ENCODE data around the gene NPAT.

GRCh38 chr11:108213784-108214183 is 8.7 kb downstream of the NPAT start:
- TF ChIP-seq REST (IDR thresholded peaks at IDR 0.05; ENCODE audit: insufficient replicate concordance, low read depth) = no peak
- no peak for TF ChIP-seq CTCF (IDR thresholded peaks at IDR 0.05; ENCODE audit: insufficient read depth, low read length)
- TF ChIP-seq POLR2AphosphoS5 (IDR thresholded peaks at IDR 0.05; ENCODE audit: low read depth) = no peak
- TF ChIP-seq GABPA (IDR thresholded peaks at IDR 0.05; ENCODE audit: low read depth) = no peak

Data from HL-60 (cell line).